HepG2 (cell line): ENCODE measurements around the gene CD3G. TPM values are rescaled to one million over a fixed set of nuclear protein-coding genes. Genes with fewer than 3 reads are reported as not detected.

Experiments used
- CENPT ChIP-seq: sonication (generic); formaldehyde crosslinking; IDR thresholded peaks from 2 replicates; pipeline ENCODE4 v1.8.0; 2022; ENCODE audit warnings: low read depth, mild to moderate bottlenecking, moderate library complexity, missing genetic modification reagents
- HES4 ChIP-seq: sonication (generic); formaldehyde crosslinking; IDR thresholded peaks from 2 replicates; pipeline ENCODE4 v1.9.0; 2021; ENCODE audit warnings: mild to moderate bottlenecking, missing genetic modification reagents, borderline replicate concordance
- MAX ChIP-seq: IDR thresholded peaks from 2 replicates; pipeline ENCODE4 v1.6.1; 2012; ENCODE audit warnings: inconsistent platforms
- NFKB2 ChIP-seq: sonication (generic); formaldehyde crosslinking; IDR thresholded peaks from 2 replicates; pipeline ENCODE4 v1.4.0; 2020; ENCODE audit warnings: missing genetic modification reagents, borderline replicate concordance
- PHF20 ChIP-seq: sonication (generic); formaldehyde crosslinking; IDR thresholded peaks from 2 replicates; pipeline ENCODE4 v1.5.0; 2020; ENCODE audit warnings: mild to moderate bottlenecking, missing genetic modification reagents
- PHF21A ChIP-seq: sonication (generic); formaldehyde crosslinking; IDR thresholded peaks from 2 replicates; pipeline ENCODE4 v1.5.0; 2020; ENCODE audit warnings: mild to moderate bottlenecking, missing genetic modification reagents
- PRDM10 ChIP-seq: sonication (generic); formaldehyde crosslinking; IDR thresholded peaks from 2 replicates; pipeline ENCODE4 v1.4.0; 2020; ENCODE audit warnings: low read depth, missing genetic modification reagents
- RARA ChIP-seq: IDR thresholded peaks from 2 replicates; pipeline ENCODE4 v1.6.1; 2016; ENCODE audit warnings: missing genetic modification reagents, missing compliant biosample characterization
- SIN3B ChIP-seq: fragments of 150-350 bp; IDR thresholded peaks from 2 replicates; pipeline ENCODE4 v1.6.1; 2014; ENCODE audit warnings: low read length
- SMARCE1 ChIP-seq: fragments of 450-650 bp; IDR thresholded peaks from 2 replicates; pipeline ENCODE4 v1.6.1; 2017; ENCODE audit warnings: borderline replicate concordance
- SP1 ChIP-seq, 2 experiments: fragments of 450-650 bp in 1 of 2; sonication (generic) in 1 of 2; formaldehyde crosslinking in 1 of 2; IDR thresholded peaks; 2 replicates each; pipeline versions ENCODE4 v1.4.0 to v1.6.1; 2016 to 2020; ENCODE audit warnings: missing genetic modification reagents in 1 of 2
- ZBTB7A ChIP-seq: sonication (generic); formaldehyde crosslinking; IDR thresholded peaks from 2 replicates; pipeline ENCODE4 v1.8.0; 2022; ENCODE audit warnings: mild to moderate bottlenecking, missing genetic modification reagents
- ZFP91 ChIP-seq: sonication (generic); formaldehyde crosslinking; IDR thresholded peaks from 2 replicates; pipeline ENCODE4 v1.9.0; 2022; ENCODE audit warnings: missing genetic modification reagents, mild to moderate bottlenecking, borderline replicate concordance
- ZNF383 ChIP-seq: sonication (generic); formaldehyde crosslinking; IDR thresholded peaks from 2 replicates; pipeline ENCODE4 v1.4.0; 2020; ENCODE audit warnings: missing genetic modification reagents, mild to moderate bottlenecking, borderline replicate concordance
- ZNF430 ChIP-seq: sonication (generic); formaldehyde crosslinking; IDR thresholded peaks from 2 replicates; pipeline ENCODE4 v1.9.0; 2021; ENCODE audit warnings: mild to moderate bottlenecking, missing genetic modification reagents
- ZNF446 ChIP-seq: sonication (generic); formaldehyde crosslinking; IDR thresholded peaks from 2 replicates; pipeline ENCODE4 v1.5.0; 2020; ENCODE audit warnings: mild to moderate bottlenecking, missing genetic modification reagents
- ZNF510 ChIP-seq: sonication (generic); formaldehyde crosslinking; IDR thresholded peaks from 2 replicates; pipeline ENCODE4 v1.4.0; 2020; ENCODE audit warnings: low read depth, mild to moderate bottlenecking, missing genetic modification reagents
- ZNF512 ChIP-seq: sonication (generic); formaldehyde crosslinking; IDR thresholded peaks from 2 replicates; pipeline ENCODE4 v1.4.0; 2020; ENCODE audit warnings: mild to moderate bottlenecking, missing genetic modification reagents
- ZNF773 ChIP-seq: sonication (generic); formaldehyde crosslinking; IDR thresholded peaks from 2 replicates; pipeline ENCODE4 v1.4.0; 2020; ENCODE audit warnings: missing genetic modification reagents, borderline replicate concordance
- ZNF781 ChIP-seq: sonication (generic); formaldehyde crosslinking; IDR thresholded peaks from 2 replicates; pipeline ENCODE4 v1.5.1; 2020; ENCODE audit warnings: borderline replicate concordance, mild to moderate bottlenecking, missing genetic modification reagents; ENCODE audit errors: not compliant biosample characterization
- ZNF816 ChIP-seq: sonication (generic); formaldehyde crosslinking; IDR thresholded peaks from 2 replicates; pipeline ENCODE4 v1.8.0; 2022; ENCODE audit warnings: missing genetic modification reagents, mild to moderate bottlenecking, borderline replicate concordance
- ZNF883 ChIP-seq: sonication (generic); formaldehyde crosslinking; IDR thresholded peaks from 2 replicates; pipeline ENCODE4 v1.5.1; 2020; ENCODE audit warnings: mild to moderate bottlenecking, missing genetic modification reagents; ENCODE audit errors: not compliant biosample characterization
- polyA plus RNA-seq, 8 experiments: library from polyadenylated mRNA; depleted of rRNA in 3 of 8; stranded (reverse) in 7 of 8; unstranded in 1 of 8; fragments of >200 nt; fragmentation: Illumina TruSeq in 4 of 8; extraction: Trizol in 4 of 8; gene quantifications; 2 replicates each; pipeline versions ENCODE4 v1.2.1 to v1.2.3, GENCODE V29; 2011 to 2016; ENCODE audit warnings: low read depth in 4 of 8, missing spikeins in 1 of 8, mixed read lengths in 1 of 8; ENCODE audit not compliant: insufficient read depth in 1 of 8
- total RNA-seq, 5 experiments: library from RNA; depleted of rRNA; stranded (reverse); fragments of >200 nt; fragmentation: Illumina TruSeq; extraction: Trizol; gene quantifications; 2 replicates each; pipeline ENCODE4 v1.2.3, GENCODE V29; 2016; ENCODE audit warnings: low read depth in 1 of 5

Gene CD3G
- total and polyA plus RNA-seq, 2 of the 13 experiments (the other 11 are each of a cell fraction or from before 2014, with no cell fraction given) = not detected

- peak; percentile 96 for TF ChIP-seq PRDM10 (CRISPR knock-in tag)
- TF ChIP-seq ZNF816 (CRISPR knock-in tag) = peak; percentile 75; the same call in 1 of the 2 replicates
- peak; percentile 42; the same call in 1 of the 2 replicates for TF ChIP-seq ZNF430 (CRISPR knock-in tag)
- peak; percentile 18 for TF ChIP-seq ZNF781 (CRISPR knock-in tag)
- 0 out of 2 replicates have a peak, but pooled peaks have one; percentile 51 for TF ChIP-seq ZBTB7A (CRISPR knock-in tag)
- no peak for TF ChIP-seq ZNF512
- 0 out of 2 replicates have a peak, but pooled peaks have one; percentile 46 for TF ChIP-seq SIN3B
- TF ChIP-seq ZFP91 (CRISPR knock-in tag) = peak; percentile 70; the same call in 1 of the 2 replicates
- no peak for TF ChIP-seq ZNF773
- TF ChIP-seq NFKB2 = no peak
- TF ChIP-seq SP1 (IDR thresholded peaks at IDR 0.05) = no peak
- TF ChIP-seq SP1 (CRISPR knock-in tag; IDR thresholded peaks at IDR 0.05) = 0 out of 2 replicates have a peak, but pooled peaks have one; percentile 7
- TF ChIP-seq ZNF383 (CRISPR knock-in tag) = no peak
- peak; percentile 40; the same call in 1 of the 2 replicates for TF ChIP-seq MAX
- 0 out of 2 replicates have a peak, but pooled peaks have one; percentile 8 for TF ChIP-seq RARA
- TF ChIP-seq SMARCE1 = no peak
- peak; percentile 85 for TF ChIP-seq PHF20
- TF ChIP-seq ZNF446 (CRISPR knock-in tag) = peak; percentile 36; the same call in 1 of the 2 replicates
- TF ChIP-seq CENPT (CRISPR knock-in tag) = peak; percentile 48; the same call in 1 of the 2 replicates
- peak; percentile 90 for TF ChIP-seq ZNF883 (CRISPR knock-in tag)
- TF ChIP-seq HES4 (CRISPR knock-in tag) = no peak
- TF ChIP-seq PHF21A (CRISPR knock-in tag) = peak; percentile 42; the same call in 1 of the 2 replicates
- TF ChIP-seq ZNF510 (CRISPR knock-in tag) = no peak; the same call in 1 of the 2 replicates
These were observed 57.2 kb downstream of the CD3G start, which contains the start of gene ATP5MG (continued) for GRCh38 chr11:118401151-118401879.
